Fibroblast of lung (primary cell): Measurements from ENCODE around the gene CORO2A. TPM values are rescaled to one million over a fixed set of nuclear protein-coding genes. Genes with fewer than 3 reads are reported as not detected.

ENCODE experiments used
- DNase-seq, 2 donors: peaks; one replicate each; pipeline versions ENCODE4 v3.0.0 to v3.0.0-alpha.2; 2010; ENCODE audit warnings: low read depth in 2 of 2
- H2AFZ ChIP-seq: 2 replicates; pipeline ENCODE4 v1.5.1; 2012; ENCODE audit warnings: low read length, control low read depth, inconsistent platforms
- H3K27ac ChIP-seq: 2 replicates; pipeline ENCODE4 v1.5.1; 2011; ENCODE audit warnings: low read length, control low read depth; ENCODE audit not compliant: insufficient read depth
- H3K27me3 ChIP-seq: 2 replicates; pipeline ENCODE4 v1.5.1; 2011; ENCODE audit warnings: mild to moderate bottlenecking, low read length; ENCODE audit not compliant: control insufficient read depth, insufficient read depth
- H3K36me3 ChIP-seq: 2 replicates; pipeline ENCODE4 v1.5.1; 2011; ENCODE audit warnings: low read length; ENCODE audit not compliant: control insufficient read depth, insufficient read depth
- H3K4me1 ChIP-seq: 2 replicates; pipeline ENCODE4 v1.5.1; 2011; ENCODE audit warnings: low read length; ENCODE audit not compliant: control insufficient read depth, insufficient read depth; ENCODE audit errors: extremely low read depth
- H3K4me2 ChIP-seq: 2 replicates; pipeline ENCODE4 v1.5.1; 2011; ENCODE audit warnings: low read length, control low read depth; ENCODE audit not compliant: insufficient read depth; ENCODE audit errors: extremely low read depth
- H3K4me3 ChIP-seq, 4 experiments: fragments of 200-600 bp in 1 of 4; sonication (generic) in 1 of 4; replicated peaks in 1 of 4; 2 replicates each; pipeline ENCODE4 v1.5.1; 2011 to 2016; ENCODE audit warnings: low read length in 4 of 4, low read depth in 3 of 4, mild to moderate bottlenecking in 3 of 4, control low read depth in 2 of 4, inconsistent platforms in 1 of 4, mixed read lengths in 1 of 4; ENCODE audit not compliant: insufficient read depth in 1 of 4; ENCODE audit errors: control extremely low read depth in 1 of 4
- H3K79me2 ChIP-seq: 2 replicates; pipeline ENCODE4 v1.5.1; 2012; ENCODE audit warnings: mild to moderate bottlenecking, low read length, inconsistent platforms; ENCODE audit not compliant: control insufficient read depth, insufficient read depth
- H3K9ac ChIP-seq: 2 replicates; pipeline ENCODE4 v1.5.1; 2011; ENCODE audit warnings: mild to moderate bottlenecking, low read length, control low read depth; ENCODE audit not compliant: insufficient read depth
- H3K9me3 ChIP-seq: 2 replicates; pipeline ENCODE4 v1.5.1; 2012; ENCODE audit warnings: low read depth, low read length; ENCODE audit not compliant: control insufficient read depth, insufficient read depth
- H4K20me1 ChIP-seq: 2 replicates; pipeline ENCODE4 v1.5.1; 2011; ENCODE audit warnings: low read length; ENCODE audit not compliant: control insufficient read depth, insufficient read depth; ENCODE audit errors: extremely low read depth
- EZH2 ChIP-seq: IDR thresholded peaks from 2 replicates; pipeline ENCODE4 v1.5.1; 2012; ENCODE audit warnings: low read length, control low read depth, mild to moderate bottlenecking; ENCODE audit errors: missing control alignments
- polyA plus RNA-seq, 2 donors: library from polyadenylated mRNA; depleted of rRNA in 1 of 2; stranded (reverse) in 1 of 2; unstranded in 1 of 2; fragments of >200 nt; gene quantifications; 2 replicates each; pipeline ENCODE4 v1.2.1, GENCODE V29; 2011 to 2012; ENCODE audit warnings: missing spikeins in 1 of 2
- total RNA-seq: library from RNA; depleted of rRNA; stranded (reverse); fragments of >200 nt; gene quantifications from 2 replicates; pipeline ENCODE4 v1.2.1, GENCODE V29; 2014
- TF ChIP-seq, protein P1 (sequence below), 2 donors: IDR thresholded peaks in 1 of 2; conservative IDR thresholded peaks in 1 of 2; 1 replicate in 1 of 2; 2 replicates in 1 of 2; pipeline ENCODE4 v1.5.1; 2011 to 2012; ENCODE audit warnings: low read length in 2 of 2, control low read depth in 1 of 2, inconsistent platforms in 1 of 2, low read depth in 1 of 2, mild to moderate bottlenecking in 1 of 2

The CORO2A gene
- total and polyA plus RNA-seq, 2 donors (not counting 1 experiment from before 2014, with no cell fraction given) = 0.11 to 0.50 TPM

DNA sequence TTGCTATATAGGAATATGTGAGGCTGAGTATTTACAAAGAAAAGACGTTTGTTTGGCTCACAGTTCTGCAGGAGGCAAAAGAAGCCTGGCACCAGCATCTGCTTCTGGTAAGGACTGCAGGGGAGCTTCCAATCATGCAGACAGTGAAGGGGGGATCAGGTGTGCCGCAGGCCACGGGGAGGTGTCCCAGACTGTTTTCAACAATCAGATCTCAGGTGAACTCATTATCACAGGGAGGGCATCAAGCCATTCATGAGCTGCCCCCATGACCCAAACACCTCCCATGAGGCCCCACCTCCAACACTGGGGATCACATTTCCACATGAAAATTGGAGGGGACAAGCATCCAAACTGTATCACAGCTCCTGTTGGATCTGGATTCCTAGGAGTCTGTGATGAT, 43.0 kb downstream of the CORO2A start:
- TF ChIP-seq, protein P1, sequence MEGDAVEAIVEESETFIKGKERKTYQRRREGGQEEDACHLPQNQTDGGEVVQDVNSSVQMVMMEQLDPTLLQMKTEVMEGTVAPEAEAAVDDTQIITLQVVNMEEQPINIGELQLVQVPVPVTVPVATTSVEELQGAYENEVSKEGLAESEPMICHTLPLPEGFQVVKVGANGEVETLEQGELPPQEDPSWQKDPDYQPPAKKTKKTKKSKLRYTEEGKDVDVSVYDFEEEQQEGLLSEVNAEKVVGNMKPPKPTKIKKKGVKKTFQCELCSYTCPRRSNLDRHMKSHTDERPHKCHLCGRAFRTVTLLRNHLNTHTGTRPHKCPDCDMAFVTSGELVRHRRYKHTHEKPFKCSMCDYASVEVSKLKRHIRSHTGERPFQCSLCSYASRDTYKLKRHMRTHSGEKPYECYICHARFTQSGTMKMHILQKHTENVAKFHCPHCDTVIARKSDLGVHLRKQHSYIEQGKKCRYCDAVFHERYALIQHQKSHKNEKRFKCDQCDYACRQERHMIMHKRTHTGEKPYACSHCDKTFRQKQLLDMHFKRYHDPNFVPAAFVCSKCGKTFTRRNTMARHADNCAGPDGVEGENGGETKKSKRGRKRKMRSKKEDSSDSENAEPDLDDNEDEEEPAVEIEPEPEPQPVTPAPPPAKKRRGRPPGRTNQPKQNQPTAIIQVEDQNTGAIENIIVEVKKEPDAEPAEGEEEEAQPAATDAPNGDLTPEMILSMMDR (conservative IDR thresholded peaks at IDR 0.05 in 1 of 2, IDR thresholded peaks at IDR 0.05 in 1 of 2; ENCODE audit: low read depth in 1 of 2, low read length in 2 of 2) = no peak
- TF ChIP-seq EZH2 = no peak
- Histone ChIP-seq H3K4me2 (no peak overlapping the region), H3K36me3 (no peaks in the 10 kb centered on the region), H4K20me1 (no peaks in the 10 kb centered on the region), H3K9ac (no peak overlapping the region), H3K79me2 (no peaks in the 10 kb centered on the region), H3K4me1 (no peaks in the 10 kb centered on the region), H3K4me3 (no peak overlapping the region), H3K27ac (no peak overlapping the region), H3K27me3 (peaks cover 6% of the 10 kb centered on the region), H2AFZ (no peak overlapping the region), H3K9me3 (no peaks in the 10 kb centered on the region)
- no peak for DNase-seq

- Histone ChIP-seq H3K9me3 (no peaks in the 10 kb centered on the region), H3K27me3 (peaks cover 7% of the 10 kb centered on the region), H3K27ac (no peak overlapping the region), H3K36me3 (no peaks in the 10 kb centered on the region), H3K79me2 (no peaks in the 10 kb centered on the region), H4K20me1 (no peaks in the 10 kb centered on the region), H3K4me1 (no peaks in the 10 kb centered on the region), H3K9ac (no peak overlapping the region), H3K4me2 (no peak overlapping the region), H3K4me3 (no peak overlapping the region), H2AFZ (no peak overlapping the region)
- no peak for TF ChIP-seq EZH2
- TF ChIP-seq, protein P1 (conservative IDR thresholded peaks at IDR 0.05 in 1 of 2, IDR thresholded peaks at IDR 0.05 in 1 of 2; ENCODE audit: low read depth in 1 of 2, low read length in 2 of 2) = no peak
- no peak for DNase-seq
These were observed 44.0 kb downstream of the CORO2A start for GRCh38 chr9:98148486-98148885.

- Histone ChIP-seq H3K4me1 (no peaks in the 10 kb centered on the region), H3K4me2 (no peak overlapping the region), H3K27me3 (peaks cover 7% of the 10 kb centered on the region), H3K79me2 (no peaks in the 10 kb centered on the region), H4K20me1 (no peaks in the 10 kb centered on the region), H3K27ac (no peak overlapping the region), H3K9me3 (no peaks in the 10 kb centered on the region), H3K9ac (no peak overlapping the region), H2AFZ (no peak overlapping the region), H3K36me3 (no peaks in the 10 kb centered on the region), H3K4me3 (no peak overlapping the region)
- no peak for TF ChIP-seq EZH2
- TF ChIP-seq, protein P1 (conservative IDR thresholded peaks at IDR 0.05 in 1 of 2, IDR thresholded peaks at IDR 0.05 in 1 of 2; ENCODE audit: low read depth in 1 of 2, low read length in 2 of 2) = no peak
- peak; percentile 7 for DNase-seq
These were observed 44.9 kb downstream of the CORO2A start for GRCh38 chr9:98147582-98147981.
